ENCODE measurements around the gene MLANA.

Gene MLANA

DNA sequence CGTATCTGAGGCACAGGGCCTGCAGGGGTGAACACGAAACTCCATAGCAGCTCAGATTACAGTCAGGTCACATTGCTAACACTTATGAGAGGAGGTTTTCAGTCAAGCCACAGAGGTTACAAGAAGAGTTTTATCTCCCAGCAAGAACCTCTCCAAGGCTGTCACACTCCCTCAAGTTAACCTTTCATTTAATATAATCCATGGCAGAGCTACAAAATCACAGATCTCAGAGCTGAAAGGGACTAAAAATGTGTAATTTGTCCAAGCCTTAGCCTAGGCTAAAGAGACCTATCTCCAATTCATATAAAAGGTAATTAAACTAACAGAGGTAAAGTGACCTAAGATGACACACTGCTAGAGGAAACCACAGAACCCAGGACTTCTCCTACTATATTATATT, 57.2 kb downstream of the MLANA start:
- ChIA-PET CTCF (no interaction called here), POLR2A (ENCODE audit: low non-redundant PET) (no interaction called here)
- no peak overlapping the region for H3K27ac ChIP-seq
- TF ChIP-seq, protein P1, sequence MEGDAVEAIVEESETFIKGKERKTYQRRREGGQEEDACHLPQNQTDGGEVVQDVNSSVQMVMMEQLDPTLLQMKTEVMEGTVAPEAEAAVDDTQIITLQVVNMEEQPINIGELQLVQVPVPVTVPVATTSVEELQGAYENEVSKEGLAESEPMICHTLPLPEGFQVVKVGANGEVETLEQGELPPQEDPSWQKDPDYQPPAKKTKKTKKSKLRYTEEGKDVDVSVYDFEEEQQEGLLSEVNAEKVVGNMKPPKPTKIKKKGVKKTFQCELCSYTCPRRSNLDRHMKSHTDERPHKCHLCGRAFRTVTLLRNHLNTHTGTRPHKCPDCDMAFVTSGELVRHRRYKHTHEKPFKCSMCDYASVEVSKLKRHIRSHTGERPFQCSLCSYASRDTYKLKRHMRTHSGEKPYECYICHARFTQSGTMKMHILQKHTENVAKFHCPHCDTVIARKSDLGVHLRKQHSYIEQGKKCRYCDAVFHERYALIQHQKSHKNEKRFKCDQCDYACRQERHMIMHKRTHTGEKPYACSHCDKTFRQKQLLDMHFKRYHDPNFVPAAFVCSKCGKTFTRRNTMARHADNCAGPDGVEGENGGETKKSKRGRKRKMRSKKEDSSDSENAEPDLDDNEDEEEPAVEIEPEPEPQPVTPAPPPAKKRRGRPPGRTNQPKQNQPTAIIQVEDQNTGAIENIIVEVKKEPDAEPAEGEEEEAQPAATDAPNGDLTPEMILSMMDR (conservative IDR thresholded peaks at IDR 0.05; ENCODE audit: low read depth) = no peak
- DNase-seq (ENCODE audit: low spot score) = no peak

DNA sequence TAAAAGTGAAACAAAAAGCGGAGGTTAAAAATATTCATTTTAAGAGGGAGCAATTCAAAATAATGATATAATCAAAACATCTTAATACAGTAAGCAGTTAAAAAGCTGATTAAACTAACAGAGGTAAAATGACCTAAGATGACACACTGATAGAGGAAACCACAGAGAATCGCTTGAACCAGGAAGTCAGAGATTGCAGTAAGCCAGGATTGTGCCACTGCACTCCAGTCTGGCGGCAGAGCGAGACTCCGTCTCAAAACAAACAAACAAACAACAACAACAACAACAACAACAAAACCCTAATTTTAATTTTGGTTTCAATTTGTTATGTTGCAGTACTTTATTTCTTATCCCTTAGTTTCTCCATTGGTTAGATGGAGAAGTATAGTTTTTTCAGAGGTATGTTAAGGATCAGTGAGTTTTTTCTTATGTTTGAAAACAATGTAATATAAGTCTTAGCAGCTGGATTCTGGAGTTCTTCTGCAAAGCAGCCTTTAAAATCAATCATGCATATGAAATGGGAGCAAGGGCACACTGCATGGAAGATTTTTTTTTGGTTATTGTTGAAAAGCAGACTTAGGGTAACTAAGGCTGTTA, 58.5 kb downstream of the MLANA start:
- CTCF ChIA-PET = interaction anchor here (0.5 kb wide), 1 partner anchor 36 kb away, joined by 3 read pairs; no protein-coding TSS in a partner anchor
- no peak overlapping the region for H3K27ac ChIP-seq
- DNase-seq (ENCODE audit: low spot score) = no peak
- TF ChIP-seq, protein P1 (conservative IDR thresholded peaks at IDR 0.05; ENCODE audit: low read depth) = no peak
- POLR2A ChIA-PET (ENCODE audit: low non-redundant PET) = no interaction called here

DNA sequence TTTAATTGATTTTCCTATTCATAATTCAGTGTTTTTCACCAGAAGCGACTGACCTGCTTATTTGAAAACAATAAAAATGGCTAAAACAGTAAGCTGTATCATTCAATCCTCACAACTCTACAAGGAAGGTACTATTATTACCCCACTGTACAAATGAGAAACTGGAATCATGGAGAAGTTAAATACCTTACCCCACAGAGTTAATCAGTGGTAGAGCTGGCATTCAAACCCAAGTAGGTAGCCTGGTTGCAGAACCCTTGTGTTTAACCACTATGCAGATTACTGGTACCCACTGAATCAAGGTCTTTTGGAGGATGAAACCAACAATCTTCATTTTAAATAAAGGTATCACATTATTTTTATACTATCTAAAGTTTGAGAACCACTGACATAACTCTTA, 59.6 kb downstream of the MLANA start:
- H3K27ac ChIP-seq = no peak overlapping the region
- POLR2A ChIA-PET (ENCODE audit: low non-redundant PET) = no interaction called here
- DNase-seq (ENCODE audit: low spot score) = no peak
- CTCF ChIA-PET = no interaction called here
- TF ChIP-seq, protein P1 (conservative IDR thresholded peaks at IDR 0.05; ENCODE audit: low read depth) = no peak

DNA sequence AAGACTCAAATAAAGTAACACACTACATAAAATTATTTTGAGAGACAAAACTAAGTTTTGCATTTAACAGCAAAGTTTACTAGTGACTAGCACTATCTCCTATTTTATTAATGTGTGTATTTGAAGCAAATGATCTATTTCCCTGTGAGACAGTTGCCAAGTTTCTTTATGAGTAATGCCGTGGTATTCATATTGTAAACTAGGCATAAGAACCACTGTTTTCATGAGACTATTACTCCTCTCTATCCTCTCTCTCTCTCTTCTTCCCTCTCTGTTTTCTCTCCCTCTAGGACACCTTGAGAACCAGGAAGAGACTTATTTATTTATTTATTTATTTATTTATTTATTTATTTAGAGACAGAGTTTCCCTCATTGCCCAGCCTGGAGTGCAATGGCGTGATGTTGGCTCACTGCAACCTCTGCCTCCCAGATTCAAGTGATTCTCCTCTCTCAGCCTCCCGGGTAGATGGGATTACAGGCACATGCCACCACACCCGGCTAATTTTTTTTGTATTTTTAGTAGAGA, 61.1 kb downstream of the MLANA start:
- CTCF ChIA-PET = no interaction called here
- TF ChIP-seq, protein P1 (conservative IDR thresholded peaks at IDR 0.05; ENCODE audit: low read depth) = no peak
- no peak overlapping the region for H3K27ac ChIP-seq
- POLR2A ChIA-PET (ENCODE audit: low non-redundant PET) = no interaction called here
- no peak for DNase-seq (ENCODE audit: low spot score)

DNA sequence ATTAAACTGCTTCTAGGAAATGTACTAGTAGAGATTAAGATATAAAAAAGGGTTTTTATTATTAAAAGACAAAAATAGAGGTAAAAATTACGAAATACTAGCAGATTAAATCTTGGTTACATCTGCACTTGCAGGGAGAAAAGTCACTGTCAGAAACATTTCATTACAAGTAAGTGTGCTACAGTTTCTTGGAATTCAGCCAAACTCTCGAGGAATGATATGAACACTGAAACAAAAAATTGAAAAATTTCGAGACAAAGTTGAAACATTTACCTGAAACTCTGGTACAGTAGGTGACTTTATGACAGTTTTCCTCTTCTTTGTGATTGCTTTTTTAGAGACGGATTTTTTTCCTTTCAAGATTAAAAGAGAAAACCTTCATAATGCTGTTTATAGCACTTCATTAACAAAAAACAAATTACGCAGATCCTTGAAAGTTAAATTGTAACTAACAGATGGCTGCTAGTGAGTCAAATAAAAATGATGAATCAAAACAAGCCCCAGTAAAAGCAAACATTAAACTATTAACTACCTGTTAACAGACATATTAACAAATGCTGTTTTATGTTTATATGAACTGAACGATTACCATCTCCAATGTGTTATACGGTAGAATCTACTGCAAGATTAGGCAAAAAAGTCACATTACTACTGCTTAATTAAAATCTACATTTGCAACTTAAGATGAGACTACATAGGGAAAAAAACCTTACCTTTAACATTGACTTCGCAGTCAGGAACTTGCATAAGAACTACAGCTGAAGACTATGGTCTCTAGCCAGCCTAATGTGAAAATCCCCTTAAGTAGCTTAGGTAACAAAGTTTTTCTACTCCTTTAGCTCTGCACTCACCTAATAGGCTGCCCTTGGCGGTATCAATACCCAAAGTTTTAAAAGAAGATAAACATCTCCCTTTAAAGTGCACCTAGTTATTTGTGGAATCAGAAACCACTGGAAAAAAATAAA, 63.3 kb downstream of the MLANA start:
- POLR2A ChIA-PET (ENCODE audit: low non-redundant PET) = no interaction called here
- no peak overlapping the region for H3K27ac ChIP-seq
- CTCF ChIA-PET = no interaction called here

DNA sequence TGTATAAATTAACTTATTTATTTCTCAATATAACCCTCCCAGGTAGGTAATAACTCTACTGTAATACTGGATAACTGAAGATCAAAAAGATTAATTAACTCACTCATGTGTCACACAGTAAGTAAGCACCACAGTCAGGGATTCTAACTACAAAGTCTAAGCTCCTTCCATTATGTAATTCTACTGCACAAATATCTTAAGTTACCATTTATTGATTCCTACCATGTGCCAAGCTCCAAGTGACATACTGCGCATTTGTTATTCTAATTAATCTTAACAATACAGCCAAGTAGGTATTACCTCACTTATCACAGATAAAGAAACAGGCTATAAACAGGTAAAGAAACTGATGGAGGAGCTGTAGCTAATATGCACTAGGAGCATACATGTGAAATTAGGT, 66.5 kb downstream of the MLANA start:
- TF ChIP-seq, protein P1 (conservative IDR thresholded peaks at IDR 0.05; ENCODE audit: low read depth) = no peak

More for the DNA sequence above, 63.3 kb downstream of the MLANA start:
- TF ChIP-seq, protein P1 (conservative IDR thresholded peaks at IDR 0.05; ENCODE audit: low read depth) = no peak
- no peak for DNase-seq (ENCODE audit: low spot score)

More for the DNA sequence above, 66.5 kb downstream of the MLANA start:
- DNase-seq (ENCODE audit: low spot score) = no peak
- POLR2A ChIA-PET (ENCODE audit: low non-redundant PET) = no interaction called here
- CTCF ChIA-PET = no interaction called here
- H3K27ac ChIP-seq = no peak overlapping the region
